ENCODE results near the gene TRAF4.
"Not testable (repeated sequence)": the region's sequence is repeated elsewhere in the genome, so short reads cannot be mapped to it uniquely, and the experiment has no call there.

Gene TRAF4

DNA sequence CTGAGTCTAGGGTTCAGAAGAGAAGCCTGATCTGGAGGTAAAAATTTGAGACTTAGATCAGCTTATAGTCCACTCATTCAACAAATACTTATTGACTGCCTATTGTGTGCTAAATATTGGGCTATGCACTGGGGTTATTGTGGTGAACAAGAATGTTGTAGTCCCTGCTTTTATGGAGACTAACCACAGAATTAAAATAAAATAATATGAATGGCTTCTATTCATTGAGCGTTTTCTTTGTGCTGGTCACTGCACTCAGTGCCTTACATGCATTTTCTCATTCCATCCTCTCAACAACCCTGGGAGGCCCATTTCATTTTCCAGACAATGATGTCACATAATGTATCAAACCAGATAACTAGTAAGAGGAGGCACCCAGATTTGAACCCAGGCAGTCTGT, 10.5 kb upstream of the TRAF4 start:
- DNase-seq (ENCODE audit: low spot score): no peak

DNA sequence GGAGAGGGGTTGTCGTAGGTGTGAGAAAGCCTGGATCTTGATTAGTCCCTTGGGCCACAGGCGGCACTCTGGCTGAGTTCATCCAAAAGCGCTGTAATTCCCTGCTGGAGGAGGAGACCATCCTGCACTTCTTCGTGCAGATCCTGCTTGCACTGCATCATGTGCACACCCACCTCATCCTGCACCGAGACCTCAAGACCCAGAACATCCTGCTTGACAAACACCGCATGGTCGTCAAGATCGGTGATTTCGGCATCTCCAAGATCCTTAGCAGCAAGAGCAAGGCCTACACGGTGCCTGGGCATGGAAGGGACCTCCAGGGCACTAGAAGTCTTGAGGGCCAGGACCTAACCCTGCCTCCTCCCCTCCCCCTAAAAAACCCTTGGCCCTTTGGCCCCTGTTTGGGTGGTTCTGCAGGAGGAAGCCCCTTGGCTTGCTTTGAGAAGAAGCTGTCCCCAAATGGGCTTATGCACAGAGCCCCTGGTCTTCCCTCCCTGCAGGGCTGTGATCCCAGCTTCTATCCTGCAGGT, 9.0 kb upstream of the TRAF4 start:
- DNase-seq (ENCODE audit: low spot score): no peak

DNA sequence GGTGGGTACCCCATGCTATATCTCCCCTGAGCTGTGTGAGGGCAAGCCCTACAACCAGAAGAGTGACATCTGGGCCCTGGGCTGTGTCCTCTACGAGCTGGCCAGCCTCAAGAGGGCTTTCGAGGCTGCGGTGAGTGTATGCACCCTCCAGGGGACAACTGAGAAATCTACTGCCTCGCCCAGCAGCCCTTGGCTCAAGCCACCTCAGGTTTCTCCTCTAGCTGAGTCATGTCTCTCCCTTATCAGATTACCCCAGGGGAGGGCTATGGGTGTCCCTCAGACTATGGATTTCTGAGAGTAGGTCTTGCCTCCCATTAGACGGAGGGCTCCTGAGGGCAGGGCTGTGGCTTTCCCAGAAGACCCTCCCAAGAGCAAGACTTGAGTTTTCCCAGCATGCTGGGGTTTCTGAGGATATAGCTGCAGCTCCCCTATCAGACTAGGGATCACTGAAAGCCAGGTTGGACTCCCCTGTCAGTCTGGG, 8.5 kb upstream of the TRAF4 start:
- no peak for DNase-seq (ENCODE audit: low spot score)

DNA sequence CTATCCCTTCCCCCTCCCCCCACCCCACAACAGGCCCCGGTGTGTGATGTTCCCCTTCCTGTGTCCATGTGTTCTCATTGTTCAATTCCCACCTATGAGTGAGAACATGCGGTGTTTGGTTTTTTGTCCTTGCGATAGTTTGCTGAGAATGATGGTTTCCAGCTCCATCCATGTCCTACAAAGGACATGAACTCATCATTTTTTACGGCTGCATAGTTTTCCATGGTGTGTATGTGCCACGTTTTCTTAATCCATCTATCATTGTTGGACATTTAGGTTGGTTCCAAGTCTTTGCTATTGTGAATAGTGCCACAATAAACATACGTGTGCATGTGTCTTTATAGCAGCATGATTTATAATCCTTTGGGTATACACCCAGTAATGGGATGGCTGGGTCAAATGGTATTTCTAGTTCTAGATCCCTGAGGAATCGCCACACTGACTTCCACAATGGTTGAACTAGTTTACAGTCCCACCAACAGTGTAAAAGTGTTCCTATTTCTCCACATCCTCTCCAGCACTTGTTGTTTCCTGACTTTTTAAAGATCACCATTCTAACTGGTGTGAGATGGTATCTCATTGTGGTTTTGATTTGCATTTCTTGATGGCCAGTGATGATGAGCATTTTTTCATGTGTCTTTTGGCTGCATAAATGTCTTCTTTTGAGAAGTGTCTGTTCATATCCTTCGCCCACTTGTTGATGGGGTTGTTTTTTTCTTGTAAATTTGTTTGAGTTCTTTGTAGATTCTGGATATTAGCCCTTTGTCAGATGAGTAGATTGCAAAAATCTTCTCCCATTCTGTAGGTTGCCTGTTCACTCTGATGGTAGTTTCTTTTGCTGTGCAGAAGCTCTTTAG, 7.7 kb upstream of the TRAF4 start:
- DNase-seq (ENCODE audit: low spot score): not testable (repeated sequence)

DNA sequence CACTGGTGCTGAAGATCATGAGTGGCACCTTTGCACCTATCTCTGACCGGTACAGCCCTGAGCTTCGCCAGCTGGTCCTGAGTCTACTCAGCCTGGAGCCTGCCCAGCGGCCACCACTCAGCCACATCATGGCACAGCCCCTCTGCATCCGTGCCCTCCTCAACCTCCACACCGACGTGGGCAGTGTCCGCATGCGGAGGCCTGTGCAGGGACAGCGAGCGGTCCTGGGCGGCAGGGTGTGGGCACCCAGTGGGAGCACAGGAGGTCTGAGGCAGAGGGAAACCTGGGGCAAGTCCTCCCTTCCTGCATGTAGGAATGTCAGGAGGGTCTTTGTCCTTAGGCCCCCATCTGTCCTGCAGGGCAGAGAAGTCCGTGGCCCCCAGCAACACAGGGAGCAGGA, 6.5 kb upstream of the TRAF4 start:
- no peak for DNase-seq (ENCODE audit: low spot score)

DNA sequence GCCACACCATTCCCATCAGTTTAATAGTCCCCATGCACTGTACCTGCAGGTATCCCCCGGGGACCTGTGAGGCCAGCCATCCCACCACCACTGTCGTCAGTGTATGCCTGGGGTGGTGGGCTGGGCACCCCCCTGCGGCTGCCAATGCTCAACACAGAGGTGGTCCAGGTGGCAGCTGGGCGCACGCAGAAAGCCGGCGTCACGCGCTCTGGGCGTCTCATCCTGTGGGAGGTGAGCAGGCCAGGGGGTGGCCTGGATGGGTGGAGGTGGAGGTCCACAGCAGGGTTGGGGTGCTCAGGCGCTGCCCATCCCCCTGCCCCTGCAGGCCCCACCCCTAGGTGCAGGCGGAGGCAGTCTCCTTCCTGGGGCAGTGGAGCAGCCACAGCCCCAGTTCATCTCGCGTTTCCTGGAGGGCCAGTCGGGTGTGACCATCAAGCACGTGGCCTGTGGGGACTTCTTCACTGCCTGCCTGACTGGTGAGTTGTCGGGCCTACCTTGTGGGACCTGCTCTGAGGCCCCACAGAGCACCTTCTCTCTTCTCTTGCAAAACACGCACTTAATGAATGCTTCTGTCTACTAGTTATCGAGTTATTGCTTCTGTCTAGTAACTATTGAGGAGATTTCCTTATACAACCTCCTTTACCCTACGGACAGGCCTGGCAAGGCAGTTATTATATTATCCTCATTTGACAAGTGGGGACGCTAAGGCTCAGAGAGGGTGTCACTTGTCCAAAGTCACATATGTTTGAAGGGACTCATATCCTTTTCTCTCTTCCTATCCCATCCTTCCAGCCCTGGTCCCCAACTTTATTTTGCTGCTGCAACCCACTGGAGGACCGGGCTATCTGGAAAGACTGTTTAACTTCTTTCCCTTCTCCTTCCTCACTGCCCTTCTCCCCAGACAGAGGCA, 5.8 kb upstream of the TRAF4 start:
- no peak for DNase-seq (ENCODE audit: low spot score)

DNA sequence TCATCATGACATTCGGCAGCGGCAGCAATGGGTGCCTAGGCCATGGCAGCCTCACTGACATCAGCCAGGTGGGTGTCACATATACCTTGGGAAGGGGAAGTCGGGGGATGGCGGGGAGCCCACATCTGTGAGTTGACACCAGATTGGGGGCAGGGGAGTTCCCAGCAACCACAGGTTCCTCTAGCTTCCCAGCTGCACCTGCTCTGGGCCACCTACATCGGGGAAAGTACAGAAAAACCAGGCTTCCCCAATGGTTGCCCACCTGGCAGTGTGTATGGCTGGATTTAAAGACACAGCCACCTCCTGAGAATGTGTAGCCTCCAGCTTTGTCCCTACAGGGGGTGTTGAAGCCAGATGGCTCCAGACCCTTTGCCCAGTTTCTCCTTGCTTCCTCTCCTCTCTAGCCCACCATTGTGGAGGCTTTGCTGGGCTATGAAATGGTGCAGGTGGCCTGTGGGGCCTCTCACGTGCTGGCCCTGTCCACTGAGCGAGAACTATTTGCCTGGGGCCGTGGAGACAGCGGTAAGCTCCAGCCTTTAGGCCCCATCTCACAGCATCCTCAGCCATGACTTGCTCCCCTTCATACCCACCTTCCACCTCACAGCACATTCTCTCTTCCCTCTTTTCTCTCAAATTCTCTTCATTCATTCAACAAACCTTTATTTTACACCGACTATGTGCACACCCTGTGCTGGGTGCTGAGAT, 5.0 kb upstream of the TRAF4 start:
- no peak for DNase-seq (ENCODE audit: low spot score)

DNA sequence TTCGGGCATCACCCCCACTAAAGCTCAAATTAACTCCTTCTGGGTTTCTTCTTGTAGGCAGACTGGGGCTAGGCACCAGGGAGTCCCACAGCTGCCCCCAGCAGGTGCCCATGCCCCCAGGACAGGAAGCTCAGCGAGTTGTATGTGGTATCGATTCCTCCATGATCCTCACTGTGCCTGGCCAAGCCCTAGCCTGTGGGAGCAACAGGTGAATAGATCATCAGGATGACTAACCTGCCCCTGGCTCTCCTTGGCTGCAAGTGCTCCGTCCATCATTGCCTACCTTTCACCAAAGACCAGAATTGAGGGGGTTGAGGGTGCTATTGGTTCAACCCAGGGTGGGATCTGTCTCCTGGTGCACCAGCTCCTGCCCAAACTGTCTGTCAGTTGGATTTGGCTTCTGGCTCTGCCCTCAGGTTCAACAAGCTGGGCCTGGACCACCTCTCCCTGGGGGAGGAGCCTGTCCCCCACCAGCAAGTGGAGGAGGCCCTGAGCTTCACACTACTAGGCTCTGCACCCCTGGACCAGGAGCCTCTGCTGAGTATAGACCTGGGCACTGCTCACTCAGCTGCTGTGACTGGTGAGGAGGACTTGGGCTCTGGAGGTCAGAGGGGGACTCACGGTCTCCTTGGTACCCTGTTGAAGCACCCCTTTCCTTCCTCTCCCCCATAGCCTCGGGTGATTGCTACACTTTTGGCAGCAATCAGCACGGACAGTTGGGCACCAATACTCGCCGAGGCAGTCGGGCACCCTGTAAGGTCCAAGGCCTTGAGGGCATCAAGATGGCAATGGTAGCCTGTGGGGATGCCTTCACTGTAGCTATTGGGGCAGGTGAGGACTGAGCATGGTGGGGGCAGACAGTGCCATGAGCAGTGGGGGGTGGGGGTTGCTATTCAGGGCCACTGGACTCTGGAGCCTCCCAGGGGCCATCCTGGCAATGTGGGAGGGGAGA, 3.1 kb upstream of the TRAF4 start:
- DNase-seq (ENCODE audit: low spot score): no peak

DNA sequence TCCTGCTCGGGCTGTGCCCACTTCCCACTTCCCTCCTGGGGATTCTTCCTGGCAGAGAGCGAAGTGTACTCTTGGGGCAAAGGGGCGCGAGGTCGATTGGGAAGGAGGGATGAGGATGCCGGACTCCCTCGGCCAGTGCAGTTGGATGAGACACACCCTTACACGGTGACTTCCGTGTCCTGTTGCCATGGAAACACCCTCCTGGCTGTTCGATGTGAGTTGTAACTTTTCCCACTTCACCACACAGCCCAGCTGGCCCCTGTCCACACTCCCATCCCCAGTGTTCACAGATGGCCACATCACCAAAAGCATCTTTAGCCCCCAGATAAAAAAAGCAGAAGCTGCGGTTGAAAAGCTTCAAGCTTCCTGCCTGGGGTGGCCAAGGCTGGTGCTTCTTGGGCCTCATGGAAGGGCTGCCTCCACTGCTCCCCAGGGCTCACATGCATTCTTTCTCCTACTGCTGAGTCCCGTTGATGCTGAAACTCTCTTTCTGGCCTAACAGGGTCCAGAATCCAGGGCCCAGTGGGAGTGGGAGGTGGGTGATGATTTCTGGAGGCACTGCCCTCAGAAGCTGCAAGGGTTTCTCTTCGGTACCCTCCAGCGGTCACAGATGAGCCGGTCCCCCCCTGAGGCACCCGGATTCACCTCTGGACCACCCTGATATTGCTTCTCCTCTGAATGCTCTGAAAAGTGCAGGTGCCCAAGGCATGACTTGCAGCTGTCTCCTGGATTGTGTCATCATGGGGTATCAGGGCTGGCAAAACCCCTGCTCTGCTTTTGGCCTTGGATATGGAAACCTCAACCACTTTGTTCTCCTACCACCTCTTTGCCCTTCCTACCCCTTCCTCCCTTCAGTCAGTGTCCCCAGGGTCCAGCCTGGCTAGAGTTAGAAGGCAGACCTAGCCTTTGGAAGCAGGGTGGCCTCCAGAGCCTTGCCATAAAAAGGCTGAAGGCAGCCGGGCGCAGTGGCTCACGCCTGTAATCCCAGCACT, 2.2 kb upstream of the TRAF4 start:
- DNase-seq (ENCODE audit: low spot score): no peak

DNA sequence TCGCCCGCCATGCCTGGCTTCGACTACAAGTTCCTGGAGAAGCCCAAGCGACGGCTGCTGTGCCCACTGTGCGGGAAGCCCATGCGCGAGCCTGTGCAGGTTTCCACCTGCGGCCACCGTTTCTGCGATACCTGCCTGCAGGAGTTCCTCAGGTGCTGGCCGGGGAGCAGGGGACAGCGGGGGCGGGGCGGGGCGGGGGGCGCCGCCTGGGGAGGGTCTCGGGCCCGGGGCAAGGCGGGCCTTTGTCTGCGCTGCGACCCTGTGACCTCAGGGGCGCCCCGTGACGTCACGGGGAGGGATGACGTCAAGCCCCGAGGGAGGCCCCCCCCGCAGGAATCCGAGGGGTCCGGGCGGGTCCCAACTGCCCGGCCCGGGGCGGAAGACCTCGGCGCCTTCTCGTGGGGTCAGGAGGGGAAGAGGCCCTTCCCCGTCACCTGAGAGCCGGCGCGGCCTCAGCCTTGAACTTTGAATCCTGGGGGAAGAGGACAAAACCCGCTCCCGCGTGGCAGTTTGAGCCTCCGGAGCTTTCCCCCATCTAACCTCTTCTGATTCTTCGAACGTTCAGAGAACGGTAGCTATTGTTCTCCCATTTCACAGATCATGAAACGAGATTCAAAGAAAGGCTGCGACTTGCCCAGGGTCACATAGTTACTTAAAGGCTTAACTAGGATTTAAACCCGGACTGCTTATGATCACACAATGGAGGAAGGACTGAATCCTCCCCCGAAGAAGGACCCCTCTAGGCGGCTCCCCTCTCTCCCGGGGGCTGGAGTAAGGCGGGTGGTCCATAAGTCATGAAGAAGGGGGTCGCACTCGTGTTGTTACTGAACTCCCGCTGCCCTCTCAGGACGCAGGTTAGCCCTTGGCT, 527 bp downstream of the TRAF4 start:
- peak; percentile 68 for DNase-seq (ENCODE audit: low spot score)

DNA sequence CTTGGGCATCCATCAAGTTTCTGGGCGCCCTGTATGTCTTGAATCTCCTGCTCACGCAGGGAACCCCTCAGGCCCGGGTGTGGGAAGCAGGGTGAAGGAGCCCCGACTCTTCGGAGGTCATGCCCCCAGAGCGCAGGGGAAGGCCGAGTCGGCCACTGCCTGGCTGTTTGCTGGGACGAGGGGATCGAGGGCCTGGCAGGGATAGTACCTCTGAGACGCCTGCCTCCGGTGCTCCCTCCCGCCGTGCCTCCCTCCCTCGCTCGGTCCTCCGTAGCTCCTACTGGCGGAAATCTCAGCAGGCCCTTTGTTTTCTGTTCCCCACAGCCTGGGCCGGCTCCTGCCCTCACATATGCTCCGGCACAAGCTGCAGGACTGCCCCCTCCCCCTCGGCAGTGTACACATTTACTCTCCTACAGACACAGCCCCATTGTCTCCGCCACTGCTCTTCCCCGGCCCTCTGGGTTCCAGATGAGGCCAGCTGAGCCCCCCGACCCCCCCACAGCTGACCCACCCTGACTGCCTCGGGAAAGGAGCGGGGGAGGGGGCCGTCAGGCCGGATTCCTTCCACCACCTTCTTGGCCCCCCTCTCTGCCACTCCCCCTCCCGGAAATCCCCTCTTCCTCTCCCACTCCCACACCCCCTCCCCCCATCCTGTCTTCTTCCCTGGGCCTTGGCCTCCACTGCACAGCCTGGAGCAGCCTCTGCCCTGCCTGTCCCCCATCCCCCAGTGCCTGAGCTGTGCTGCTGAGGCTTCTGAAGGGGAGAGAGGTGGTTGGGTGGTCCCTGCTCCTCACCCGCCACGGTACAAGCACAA, 1.4 kb downstream of the TRAF4 start:
- DNase-seq (ENCODE audit: low spot score): peak; percentile 52

DNA sequence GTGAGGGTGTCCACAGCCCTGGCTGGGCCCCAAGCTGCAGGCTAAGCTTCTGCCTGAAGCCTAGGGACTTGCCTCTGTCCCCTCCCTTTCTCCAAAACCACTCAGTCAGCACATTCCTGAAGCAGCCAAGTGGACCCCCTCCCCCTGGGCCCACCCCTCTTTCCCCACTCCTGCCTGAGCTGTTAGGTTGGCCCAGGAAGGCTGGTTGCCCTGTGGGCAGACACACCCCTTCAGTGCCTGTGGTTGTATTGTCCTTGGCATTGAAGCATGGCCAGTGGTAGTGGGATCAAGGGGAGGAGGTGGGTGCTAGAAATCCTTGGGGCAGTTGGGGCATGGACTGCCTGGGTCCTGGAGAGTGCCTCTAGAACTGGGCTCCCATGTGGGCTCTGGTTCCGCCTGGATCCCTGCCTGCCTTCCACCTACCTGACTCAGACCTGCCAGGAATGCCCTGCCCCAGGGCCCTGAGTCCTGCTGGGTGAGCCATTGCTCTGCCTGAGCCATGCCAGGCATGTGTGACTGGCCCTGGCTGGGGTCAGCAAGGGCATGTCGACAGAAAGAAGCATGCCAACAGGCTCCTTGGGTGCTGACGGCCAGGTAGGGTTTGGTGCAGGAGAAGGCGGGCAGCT, 2.1 kb downstream of the TRAF4 start:
- DNase-seq (ENCODE audit: low spot score): peak; percentile 48

DNA sequence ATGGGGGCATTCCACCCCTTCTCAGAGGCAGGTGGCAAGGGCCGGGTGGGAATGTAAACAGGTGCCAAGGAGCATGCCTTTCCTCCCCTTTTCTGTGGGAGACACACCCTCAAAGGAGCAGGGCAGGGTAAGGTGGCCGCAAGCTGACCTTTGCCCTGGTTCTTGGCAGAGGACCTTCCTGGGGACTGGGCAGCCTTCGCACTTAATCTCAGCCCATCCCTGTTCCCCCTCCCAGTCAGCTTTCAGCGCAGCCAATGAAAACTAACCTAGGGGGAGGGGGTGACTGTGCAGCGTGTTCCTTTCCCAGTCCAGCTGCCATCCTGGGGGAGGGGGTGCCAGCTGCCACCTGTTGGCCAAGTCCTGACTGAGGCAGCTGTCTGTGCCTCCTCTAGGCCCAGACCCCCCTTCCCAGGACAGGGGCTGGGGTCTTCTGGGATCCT, 2.8 kb downstream of the TRAF4 start:
- no peak for DNase-seq (ENCODE audit: low spot score)

DNA sequence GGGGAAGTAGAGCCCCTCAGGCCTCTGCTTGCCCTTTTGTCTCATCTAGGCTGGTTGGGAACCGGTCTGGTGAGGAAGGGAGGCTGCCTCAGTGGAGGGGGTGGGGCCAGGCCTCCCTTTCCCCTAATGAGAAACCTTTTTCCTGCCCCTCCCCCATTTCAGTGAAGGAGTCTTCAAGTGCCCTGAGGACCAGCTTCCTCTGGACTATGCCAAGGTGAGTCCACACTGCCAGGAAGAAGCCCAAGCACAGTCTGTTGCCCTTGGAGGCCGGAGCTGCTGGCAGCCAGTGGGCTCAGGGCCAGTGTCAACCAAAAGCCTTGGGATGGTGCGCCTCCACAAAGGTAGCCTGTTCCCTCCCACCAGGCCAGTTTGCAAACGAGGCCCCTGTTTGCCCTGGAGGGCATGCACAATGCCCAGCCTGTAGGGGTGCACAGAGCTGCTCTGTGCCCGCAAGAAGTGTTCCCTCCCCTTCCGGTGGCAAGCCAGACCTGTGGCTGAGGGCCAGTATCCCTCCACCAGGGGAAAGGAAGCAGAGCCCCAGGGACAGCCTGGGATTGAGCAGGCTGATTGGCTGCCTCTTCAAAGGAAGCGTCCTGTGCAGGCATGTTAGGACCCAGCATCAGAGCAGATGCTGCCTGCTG, 3.4 kb downstream of the TRAF4 start:
- no peak for DNase-seq (ENCODE audit: low spot score)

DNA sequence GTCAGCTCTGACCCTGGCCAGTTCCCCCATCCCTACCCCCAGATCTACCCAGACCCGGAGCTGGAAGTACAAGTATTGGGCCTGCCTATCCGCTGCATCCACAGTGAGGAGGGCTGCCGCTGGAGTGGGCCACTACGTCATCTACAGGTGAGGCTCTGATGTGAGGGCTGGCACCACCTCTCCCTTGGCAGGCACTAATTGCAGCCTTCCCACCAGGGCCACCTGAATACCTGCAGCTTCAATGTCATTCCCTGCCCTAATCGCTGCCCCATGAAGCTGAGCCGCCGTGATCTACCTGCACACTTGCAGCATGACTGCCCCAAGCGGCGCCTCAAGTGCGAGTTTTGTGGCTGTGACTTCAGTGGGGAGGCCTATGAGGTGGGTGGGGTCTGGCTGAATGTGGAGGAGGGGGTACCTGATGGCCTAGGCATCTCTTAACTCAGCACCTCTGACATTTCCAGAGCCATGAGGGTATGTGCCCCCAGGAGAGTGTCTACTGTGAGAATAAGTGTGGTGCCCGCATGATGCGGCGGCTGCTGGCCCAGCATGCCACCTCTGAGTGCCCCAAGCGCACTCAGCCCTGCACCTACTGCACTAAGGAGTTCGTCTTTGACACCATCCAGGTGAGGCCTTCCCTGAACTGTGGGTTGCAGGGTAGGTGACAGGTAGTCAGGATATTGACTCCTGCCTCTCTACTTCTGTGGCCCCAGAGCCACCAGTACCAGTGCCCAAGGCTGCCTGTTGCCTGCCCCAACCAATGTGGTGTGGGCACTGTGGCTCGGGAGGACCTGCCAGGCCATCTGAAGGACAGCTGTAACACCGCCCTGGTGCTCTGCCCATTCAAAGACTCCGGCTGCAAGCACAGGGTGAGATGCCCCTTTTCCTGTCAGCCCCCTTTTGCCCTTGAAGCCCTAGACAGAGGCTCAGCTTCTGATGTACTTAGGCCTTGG, 4.3 kb downstream of the TRAF4 start:
- no peak for DNase-seq (ENCODE audit: low spot score)
